ENCODE results near the gene FMN1. TPM values are rescaled to one million over a fixed set of nuclear protein-coding genes. Genes with fewer than 3 reads are reported as not detected.

FMN1 gene
- total RNA-seq, 1 experiment from 2014 or later: 3.9 TPM

- no TSS peak for BruUV-seq (replicated peaks)
- no peak for TF ChIP-seq SIN3A (IDR thresholded peaks at IDR 0.05; ENCODE audit: borderline replicate concordance, insufficient read depth, low read depth, low read length)
- no peak for TF ChIP-seq REST (IDR thresholded peaks at IDR 0.05; ENCODE audit: insufficient read depth in 1 of 2, low read depth in 2 of 2, low read length in 1 of 2)
- TF ChIP-seq POLR2AphosphoS5 (IDR thresholded peaks at IDR 0.05; ENCODE audit: low read depth, low read length): no peak
- TF ChIP-seq CTCF (IDR thresholded peaks at IDR 0.05): peak; percentile 40
- DNase-seq (ENCODE audit: low read depth, low spot score) (no peak), ATAC-seq (no peak)
- Histone ChIP-seq H3K4me3 (ENCODE audit: low read depth in 2 of 2, low read length in 2 of 2) (no peak overlapping the region), H3K4me1 (ENCODE audit: control insufficient read depth, insufficient read depth, low read length) (no peaks in the 10 kb centered on the region), H3K36me3 (ENCODE audit: control insufficient read depth, insufficient read depth, low read length) (no peaks in the 10 kb centered on the region), H3K9me3 (ENCODE audit: control insufficient read depth, insufficient read depth, low read depth, low read length) (no peaks in the 10 kb centered on the region), H3K27me3 (ENCODE audit: control insufficient read depth, insufficient read depth, low read length) (no peaks in the 10 kb centered on the region), H3K27ac (ENCODE audit: low read length) (no peak overlapping the region)
- in situ Hi-C loops (cut with HindIII; ENCODE audit: low pct_unique_long_range_greater_than_20kb, low sequenced_read_pairs) (no loop called here), intact Hi-C loops (cut with micrococcal nuclease; ENCODE audit: unreplicated experiment) (no loop called here)
- CTCF ChIA-PET: no interaction called here
- POLR2A ChIA-PET: no interaction called here
These were observed 12.1 kb downstream of the FMN1 start for GRCh38 chr15:33182278-33182905.

DNA sequence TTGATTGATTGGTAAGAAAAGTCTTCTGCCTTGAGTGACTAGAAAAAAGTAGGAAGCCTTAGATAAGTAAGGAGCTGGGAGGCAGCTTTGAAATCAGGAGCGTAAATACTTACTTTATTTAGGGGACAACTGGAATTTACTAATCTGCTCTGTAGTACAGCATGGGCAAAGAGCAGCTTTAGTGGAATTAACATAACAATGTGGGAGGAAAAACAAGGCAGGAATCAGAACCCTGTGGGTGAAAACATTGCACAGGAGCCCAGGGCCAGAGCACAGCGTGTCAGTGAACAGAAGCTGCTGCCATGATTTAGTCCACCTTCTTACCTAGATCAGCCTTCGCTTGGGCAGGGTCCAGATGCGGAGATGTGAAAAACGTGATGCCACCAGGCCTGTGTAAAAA lies 14.6 kb downstream of the FMN1 start:
- TF ChIP-seq SIN3A (IDR thresholded peaks at IDR 0.05; ENCODE audit: borderline replicate concordance, insufficient read depth, low read depth, low read length): no peak
- TF ChIP-seq TCF7L2 (IDR thresholded peaks at IDR 0.05; ENCODE audit: low read depth, low read length): no peak
- no peak for TF ChIP-seq CTCF (IDR thresholded peaks at IDR 0.05)
- TF ChIP-seq REST (IDR thresholded peaks at IDR 0.05; ENCODE audit: insufficient read depth in 1 of 2, low read depth in 2 of 2, low read length in 1 of 2): no peak
- TF ChIP-seq POLR2AphosphoS5 (IDR thresholded peaks at IDR 0.05; ENCODE audit: low read depth, low read length): no peak
- ChIA-PET POLR2A (interaction anchor here (0.7 kb wide), 1 partner anchor 21 kb away, joined by 3 read pairs; no protein-coding TSS in a partner anchor), CTCF (no interaction called here)
- Histone ChIP-seq H3K4me3 (ENCODE audit: low read depth in 2 of 2, low read length in 2 of 2) (no peak overlapping the region), H3K27me3 (ENCODE audit: control insufficient read depth, insufficient read depth, low read length) (no peaks in the 10 kb centered on the region), H3K36me3 (ENCODE audit: control insufficient read depth, insufficient read depth, low read length) (no peaks in the 10 kb centered on the region), H3K4me1 (ENCODE audit: control insufficient read depth, insufficient read depth, low read length) (no peaks in the 10 kb centered on the region), H3K27ac (ENCODE audit: low read length) (no peak overlapping the region), H3K9me3 (ENCODE audit: control insufficient read depth, insufficient read depth, low read depth, low read length) (no peaks in the 10 kb centered on the region)
- ATAC-seq (no peak), DNase-seq (ENCODE audit: low read depth, low spot score) (no peak)
- intact Hi-C loops (cut with micrococcal nuclease; ENCODE audit: unreplicated experiment): no loop called here
- no TSS peak for BruUV-seq (replicated peaks)
- in situ Hi-C loops (cut with HindIII; ENCODE audit: low pct_unique_long_range_greater_than_20kb, low sequenced_read_pairs): no loop called here
